Measurements from ENCODE around the gene RSRC1. TPM values are rescaled to one million over a fixed set of nuclear protein-coding genes. Genes with fewer than 3 reads are reported as not detected.

Gene RSRC1
- total RNA-seq, 1 experiment from 2014 or later, result 60.3 TPM

DNA sequence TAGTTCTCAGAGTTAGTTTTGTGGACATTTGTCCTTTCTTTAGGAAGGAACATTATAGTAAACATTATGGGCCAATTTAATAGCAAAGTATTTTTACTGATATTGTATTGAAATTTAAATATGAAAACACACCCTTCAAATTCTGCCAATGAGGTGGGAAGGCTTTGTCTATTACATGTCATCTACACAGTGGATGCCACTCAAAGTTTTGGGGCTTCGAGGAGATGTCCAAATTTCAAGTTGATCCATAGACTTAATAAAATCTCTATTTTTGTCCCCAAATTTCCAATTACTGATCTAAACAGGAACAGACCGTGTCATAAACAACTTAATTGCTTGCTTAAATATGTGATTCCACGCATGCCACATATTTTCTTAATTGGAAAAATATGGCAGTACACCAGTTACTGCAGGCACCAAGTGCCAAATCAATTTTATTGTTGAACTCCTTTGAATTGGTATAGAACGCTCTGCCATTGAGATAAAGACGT is 5.4 kb upstream of the RSRC1 start:
- BruUV-seq (replicated peaks), result no TSS peak

GRCh38 chr3:158105119-158105709 is 4.7 kb upstream of the RSRC1 start:
- ChIA-PET POLR2A (ENCODE audit: unreplicated experiment) (no interaction called here), CTCF (no interaction called here)
- Histone ChIP-seq H3K9me3 (ENCODE audit: insufficient read depth, low read depth) (no peaks in the 10 kb centered on the region), H4K20me1 (ENCODE audit: insufficient read depth) (no peaks in the 10 kb centered on the region), H3K27ac (no peak overlapping the region), H3F3A (ENCODE audit: insufficient read depth, low read depth) (peaks cover 3% of the 10 kb centered on the region; the same call in 1 of the 2 replicates), H3K27me3 (ENCODE audit: insufficient read depth, low read depth) (no peaks in the 10 kb centered on the region), H2AFZ (peak overlapping the region; percentile 94), H3K4me1 (replicated peaks; ENCODE audit: insufficient read depth) (peaks cover 12% of the 10 kb centered on the region; the same call in 1 of the 2 replicates), H3K4me3 (peak overlapping the region; percentile 62), H3K4me2 (peak overlapping the region; percentile 83), H3K79me2 (ENCODE audit: low read depth) (no peaks in the 10 kb centered on the region), H3K36me3 (ENCODE audit: low read depth) (no peaks in the 10 kb centered on the region), H3K9me2 (ENCODE audit: insufficient read depth) (no peaks in the 10 kb centered on the region)
- TF ChIP-seq EZH2 (IDR thresholded peaks at IDR 0.05; ENCODE audit: low read depth) (no peak), CTCF (conservative IDR thresholded peaks at IDR 0.05) (no peak)
- no peak for DNase-seq
- intact Hi-C loops (cut with micrococcal nuclease; ENCODE audit: unreplicated experiment), result loop anchor here (10.0 kb wide), 2 partner anchors 330 to 430 kb away; no protein-coding TSS in a partner anchor
- no TSS peak for BruUV-seq (replicated peaks)

More for the DNA sequence above, 5.4 kb upstream of the RSRC1 start:
- H3F3A ChIP-seq (ENCODE audit: insufficient read depth, low read depth), result no peaks in the 10 kb centered on the region
- ChIA-PET CTCF (interaction anchor here (0.7 kb wide), 1 partner anchor 731 kb away, joined by 7 read pairs; no protein-coding TSS in a partner anchor), POLR2A (ENCODE audit: unreplicated experiment) (no interaction called here)
- H3K9me3 ChIP-seq (ENCODE audit: insufficient read depth, low read depth), result no peaks in the 10 kb centered on the region
- H3K4me3 ChIP-seq, result no peak overlapping the region
- H2AFZ ChIP-seq, result no peak overlapping the region
- no peaks in the 10 kb centered on the region for H3K27me3 ChIP-seq (ENCODE audit: insufficient read depth, low read depth)
- H3K79me2 ChIP-seq (ENCODE audit: low read depth), result no peaks in the 10 kb centered on the region
- no peak for DNase-seq
- H3K27ac ChIP-seq, result no peak overlapping the region
- no peaks in the 10 kb centered on the region for H3K9me2 ChIP-seq (ENCODE audit: insufficient read depth)
- no peak for TF ChIP-seq CTCF (conservative IDR thresholded peaks at IDR 0.05)
- peaks cover 12% of the 10 kb centered on the region; the same call in 1 of the 2 replicates for H3K4me1 ChIP-seq (replicated peaks; ENCODE audit: insufficient read depth)
- no peaks in the 10 kb centered on the region for H4K20me1 ChIP-seq (ENCODE audit: insufficient read depth)
- intact Hi-C loops (cut with micrococcal nuclease; ENCODE audit: unreplicated experiment), result loop anchor here (10.0 kb wide), 2 partner anchors 330 to 430 kb away; no protein-coding TSS in a partner anchor
- H3K4me2 ChIP-seq, result no peak overlapping the region
- no peaks in the 10 kb centered on the region for H3K36me3 ChIP-seq (ENCODE audit: low read depth)

DNA sequence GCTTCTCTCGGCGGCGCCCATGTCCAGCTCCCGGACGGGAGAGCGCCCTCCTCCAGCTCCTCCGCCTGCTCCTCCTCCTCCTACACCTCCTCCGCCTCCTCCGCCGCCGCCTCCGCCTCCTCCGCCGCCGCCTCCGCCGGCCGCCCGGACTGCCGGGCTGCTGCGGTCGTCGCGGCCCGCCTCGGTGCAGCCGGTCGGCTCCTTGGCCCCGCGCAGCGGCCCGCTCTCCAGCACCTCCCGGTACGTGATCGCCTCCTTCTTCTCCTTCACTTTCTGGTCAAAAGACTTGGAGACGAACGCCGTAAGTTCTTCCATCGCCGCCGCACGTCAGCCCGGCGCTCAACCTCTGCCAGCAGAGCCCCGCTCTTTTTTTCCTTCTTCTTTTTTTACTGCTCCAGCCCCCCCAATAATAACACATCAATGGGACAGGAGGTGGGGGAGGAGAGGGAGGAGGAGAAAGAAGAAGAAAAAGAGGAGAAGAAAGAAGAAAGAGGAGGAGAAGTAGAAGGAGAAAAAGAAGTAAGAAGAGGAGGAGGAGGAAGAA is 4.1 kb upstream of the RSRC1 start:
- H3K79me2 ChIP-seq (ENCODE audit: low read depth), result peaks cover 3% of the 10 kb centered on the region
- H4K20me1 ChIP-seq (ENCODE audit: insufficient read depth), result no peaks in the 10 kb centered on the region
- ChIA-PET POLR2A (ENCODE audit: unreplicated experiment) (no interaction called here), CTCF (no interaction called here)
- peak overlapping the region; percentile 62 for H3K4me3 ChIP-seq
- peaks cover 12% of the 10 kb centered on the region; the same call in 1 of the 2 replicates for H3K4me1 ChIP-seq (replicated peaks; ENCODE audit: insufficient read depth)
- peak in 1 of 2 experiments; percentile 45 for DNase-seq
- H2AFZ ChIP-seq, result peak overlapping the region; percentile 94
- no peak for TF ChIP-seq CTCF (conservative IDR thresholded peaks at IDR 0.05)
- no peak for TF ChIP-seq EZH2 (IDR thresholded peaks at IDR 0.05; ENCODE audit: low read depth)
- intact Hi-C loops (cut with micrococcal nuclease; ENCODE audit: unreplicated experiment), result loop anchor here (10.0 kb wide), 2 partner anchors 329 to 429 kb away; no protein-coding TSS in a partner anchor
- peaks cover 9% of the 10 kb centered on the region for H3F3A ChIP-seq (ENCODE audit: insufficient read depth, low read depth)
- H3K27me3 ChIP-seq (ENCODE audit: insufficient read depth, low read depth), result no peaks in the 10 kb centered on the region
- H3K9me3 ChIP-seq (ENCODE audit: insufficient read depth, low read depth), result no peaks in the 10 kb centered on the region
- H3K36me3 ChIP-seq (ENCODE audit: low read depth), result no peaks in the 10 kb centered on the region
- H3K27ac ChIP-seq, result no peak overlapping the region
- BruUV-seq (replicated peaks), result no TSS peak
- H3K4me2 ChIP-seq, result peak overlapping the region; percentile 83
- H3K9me2 ChIP-seq (ENCODE audit: insufficient read depth), result no peaks in the 10 kb centered on the region

All from PC-9 (cell line).